GM12875 (cell line): ENCODE measurements around the gene RPS6KA2.

Experiments
- H3K4me3 ChIP-seq: one replicate; pipeline ENCODE4 v1.5.1; 2011; ENCODE audit warnings: low read depth, low read length, control low read depth
- CTCF ChIP-seq: IDR thresholded peaks from 2 replicates; pipeline ENCODE4 v1.5.1; 2011; ENCODE audit warnings: low read depth, mild to moderate bottlenecking, control low read depth, inconsistent platforms, low read length, moderate library complexity, borderline replicate concordance; ENCODE audit not compliant: insufficient read depth

The RPS6KA2 gene

GRCh38 chr6:166569206-166569605 lies 57.8 kb downstream of the RPS6KA2 start:
- no peak for TF ChIP-seq CTCF
- H3K4me3 ChIP-seq = no peak overlapping the region

GRCh38 chr6:166567813-166568212 lies 59.2 kb downstream of the RPS6KA2 start:
- no peak overlapping the region for H3K4me3 ChIP-seq
- no peak for TF ChIP-seq CTCF

GRCh38 chr6:166567107-166567506 lies 59.9 kb downstream of the RPS6KA2 start:
- no peak for TF ChIP-seq CTCF

DNA sequence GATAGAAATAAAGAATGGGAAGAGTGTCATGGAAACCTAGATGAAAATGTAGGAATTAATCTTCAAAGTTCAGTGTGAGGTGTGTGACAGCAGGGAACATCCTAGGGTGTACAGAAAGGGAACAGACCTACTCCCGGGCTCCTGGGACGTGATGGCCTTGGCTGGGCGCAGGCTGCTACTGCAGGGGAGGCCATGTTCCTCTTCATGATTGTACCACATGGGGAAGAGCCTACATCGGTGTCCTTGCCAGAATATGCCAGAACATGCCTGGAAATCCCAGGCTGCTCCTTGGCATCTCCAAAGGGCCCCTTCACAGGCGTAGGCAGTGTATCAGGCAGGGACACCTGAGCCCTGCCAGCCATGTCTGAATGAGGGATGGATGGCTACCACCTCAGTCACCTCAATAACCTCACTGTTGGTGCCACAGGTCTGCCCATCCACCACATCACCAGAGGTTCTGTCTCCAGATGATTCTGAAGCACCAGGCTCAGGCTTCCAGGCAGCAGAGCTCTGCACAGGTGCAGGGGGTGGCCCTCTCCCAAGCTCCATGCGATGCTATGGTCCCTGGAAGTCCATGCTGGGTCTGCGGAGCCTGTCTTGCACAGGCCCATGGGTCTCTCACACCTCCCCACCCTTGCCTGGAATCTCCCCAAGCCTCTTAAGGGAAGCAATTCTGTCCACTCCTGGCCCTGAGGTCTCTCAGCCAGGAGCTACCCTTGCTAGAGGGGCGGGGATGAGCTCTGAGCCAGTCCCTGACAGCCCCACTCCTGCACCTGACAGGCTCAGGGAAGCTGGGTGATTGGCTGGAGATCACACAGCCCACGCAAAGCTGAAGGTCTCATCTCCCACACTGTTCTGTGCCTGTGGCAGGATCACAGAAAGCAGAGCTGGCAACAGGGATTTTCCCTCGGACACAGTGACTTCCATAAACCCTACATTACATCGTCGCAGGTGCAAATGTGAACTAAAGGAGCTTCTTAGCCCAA lies 60.7 kb downstream of the RPS6KA2 start:
- no peak for TF ChIP-seq CTCF
- H3K4me3 ChIP-seq = no peak overlapping the region

More at GRCh38 chr6:166567107-166567506, 59.9 kb downstream of the RPS6KA2 start:
- H3K4me3 ChIP-seq = no peak overlapping the region

DNA sequence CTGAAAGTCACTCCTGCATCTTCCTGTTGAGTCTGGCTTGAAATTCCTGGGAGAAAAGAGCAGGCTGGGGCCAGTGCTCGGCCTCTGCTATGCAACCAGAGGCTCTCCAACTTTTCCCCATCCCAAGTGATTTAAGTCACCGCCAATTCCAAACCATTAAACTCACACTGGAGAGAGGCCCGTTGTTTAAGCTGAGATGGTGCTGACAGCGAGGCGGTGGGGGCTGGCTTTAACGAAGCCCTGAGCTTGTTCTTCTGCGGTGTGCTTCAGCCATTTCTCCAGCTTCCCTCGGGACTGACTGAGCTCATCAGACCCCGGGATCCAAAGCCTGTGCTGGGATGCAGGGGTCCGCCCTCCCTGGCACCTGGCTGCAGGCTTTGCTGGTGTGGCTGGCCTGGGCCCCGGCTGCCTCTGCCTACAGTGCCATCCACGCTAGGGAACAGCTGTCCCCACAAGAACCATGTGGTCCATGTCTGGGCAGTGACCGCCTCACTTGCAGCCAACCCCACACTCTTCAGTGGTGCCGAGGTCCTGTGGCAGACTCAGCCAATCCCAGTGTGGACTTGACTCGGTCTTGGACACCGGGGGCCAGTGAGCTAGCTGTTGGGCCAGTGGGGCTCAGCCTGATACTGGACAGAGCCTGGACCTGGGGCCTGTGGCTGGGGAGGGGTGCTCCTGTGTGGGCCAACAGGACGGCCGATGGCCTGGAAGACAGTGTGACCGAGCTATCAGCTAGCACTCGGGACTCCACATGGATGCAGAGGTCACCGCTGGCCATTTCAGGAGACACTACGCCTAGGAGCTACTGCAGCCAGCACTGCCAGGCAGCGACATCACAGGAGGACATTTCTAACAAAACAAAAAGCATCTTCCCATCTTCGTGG lies 61.7 kb downstream of the RPS6KA2 start:
- TF ChIP-seq CTCF = no peak
- no peak overlapping the region for H3K4me3 ChIP-seq

GRCh38 chr6:166563805-166564204 lies 63.2 kb downstream of the RPS6KA2 start:
- TF ChIP-seq CTCF = no peak

More at GRCh38 chr6:166563805-166564204, 63.2 kb downstream of the RPS6KA2 start:
- no peak overlapping the region for H3K4me3 ChIP-seq
